Measurements from ENCODE around the gene DUXB. TPM values are rescaled to one million over a fixed set of nuclear protein-coding genes. Genes with fewer than 3 reads are reported as not detected.

The DUXB gene
- total RNA-seq, 4 donors from 2014 or later, result not detected

DNA sequence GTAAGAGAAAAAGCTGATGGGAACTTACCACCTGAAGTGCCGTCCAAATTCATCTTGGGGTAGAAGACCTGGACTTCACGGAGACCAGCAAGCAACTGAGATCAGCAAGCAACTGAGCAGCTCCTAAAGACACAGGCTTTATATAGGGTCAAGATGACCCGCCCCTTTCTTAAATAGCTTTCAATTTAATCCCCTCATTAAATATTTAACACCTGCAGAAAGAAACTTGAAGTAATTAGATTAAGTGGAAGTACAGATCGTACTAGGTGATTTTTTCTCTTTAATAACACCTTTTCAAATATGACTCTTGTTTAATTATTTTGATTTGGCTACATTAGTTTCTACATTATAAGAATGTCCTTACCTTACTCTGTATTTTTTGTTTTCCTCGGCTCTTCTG is 25.1 kb upstream of the DUXB start, which contains the start of gene CPHXL:
TSS of gene CPHXL (minus strand) at position 101 of the 400 bp plus-strand sequence. CDS start at position 53, 48 bp downstream.
- no peaks in the 10 kb centered on the region for H3K27me3 ChIP-seq
- WGBS, 2 donors, result 90 to 93% methylated on average over 5 of the region's 5 CpGs
- DNase-seq, result no peak
- no peak within 1 kb of the TSS for H3K27ac ChIP-seq
- intact Hi-C loops (cut with DNase I), result no loop called here
- TF ChIP-seq, protein P1, sequence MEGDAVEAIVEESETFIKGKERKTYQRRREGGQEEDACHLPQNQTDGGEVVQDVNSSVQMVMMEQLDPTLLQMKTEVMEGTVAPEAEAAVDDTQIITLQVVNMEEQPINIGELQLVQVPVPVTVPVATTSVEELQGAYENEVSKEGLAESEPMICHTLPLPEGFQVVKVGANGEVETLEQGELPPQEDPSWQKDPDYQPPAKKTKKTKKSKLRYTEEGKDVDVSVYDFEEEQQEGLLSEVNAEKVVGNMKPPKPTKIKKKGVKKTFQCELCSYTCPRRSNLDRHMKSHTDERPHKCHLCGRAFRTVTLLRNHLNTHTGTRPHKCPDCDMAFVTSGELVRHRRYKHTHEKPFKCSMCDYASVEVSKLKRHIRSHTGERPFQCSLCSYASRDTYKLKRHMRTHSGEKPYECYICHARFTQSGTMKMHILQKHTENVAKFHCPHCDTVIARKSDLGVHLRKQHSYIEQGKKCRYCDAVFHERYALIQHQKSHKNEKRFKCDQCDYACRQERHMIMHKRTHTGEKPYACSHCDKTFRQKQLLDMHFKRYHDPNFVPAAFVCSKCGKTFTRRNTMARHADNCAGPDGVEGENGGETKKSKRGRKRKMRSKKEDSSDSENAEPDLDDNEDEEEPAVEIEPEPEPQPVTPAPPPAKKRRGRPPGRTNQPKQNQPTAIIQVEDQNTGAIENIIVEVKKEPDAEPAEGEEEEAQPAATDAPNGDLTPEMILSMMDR (IDR thresholded peaks at IDR 0.05), result no peak
- no peak for TF ChIP-seq POLR2A (IDR thresholded peaks at IDR 0.05)
- H3K36me3 ChIP-seq, result no peaks in the 10 kb centered on the region
- no peaks in the 10 kb centered on the region for H3K9me3 ChIP-seq
- H3K4me1 ChIP-seq, result no peaks in the 10 kb centered on the region
- no peak within 1 kb of the TSS for H3K4me3 ChIP-seq (replicated peaks in 1 of 3)

DNA sequence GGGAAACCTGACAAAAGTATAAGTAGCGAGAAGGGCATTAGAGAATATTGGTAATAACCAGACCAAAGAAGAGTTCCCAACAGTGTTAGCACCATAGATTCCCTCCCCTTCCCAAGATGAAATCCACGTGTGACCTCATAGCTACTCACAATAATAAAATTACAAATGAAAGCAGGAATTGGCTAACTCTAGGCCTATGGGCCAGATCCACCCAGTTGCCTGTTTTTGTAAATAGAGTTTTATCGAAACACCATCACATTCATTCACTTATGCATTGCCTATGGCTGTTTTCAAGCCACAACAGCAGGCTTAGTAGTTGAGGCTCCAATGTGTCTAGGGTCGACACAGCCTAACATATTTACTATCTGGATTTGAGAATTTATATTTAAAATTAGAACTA is 17.2 kb upstream of the DUXB start:
- Histone ChIP-seq H3K9me3 (no peaks in the 10 kb centered on the region), H3K36me3 (no peaks in the 10 kb centered on the region), H3K4me3 (replicated peaks in 1 of 3) (no peak overlapping the region), H3K4me1 (no peaks in the 10 kb centered on the region), H3K27me3 (no peaks in the 10 kb centered on the region), H3K27ac (no peak overlapping the region)
- DNase-seq, result no peak
- intact Hi-C loops (cut with DNase I), result no loop called here
- 90 to 92% methylated on average over 4 of the region's 4 CpGs for WGBS, 2 donors
- TF ChIP-seq POLR2A (IDR thresholded peaks at IDR 0.05), result no peak
- TF ChIP-seq, protein P1 (IDR thresholded peaks at IDR 0.05), result no peak

DNA sequence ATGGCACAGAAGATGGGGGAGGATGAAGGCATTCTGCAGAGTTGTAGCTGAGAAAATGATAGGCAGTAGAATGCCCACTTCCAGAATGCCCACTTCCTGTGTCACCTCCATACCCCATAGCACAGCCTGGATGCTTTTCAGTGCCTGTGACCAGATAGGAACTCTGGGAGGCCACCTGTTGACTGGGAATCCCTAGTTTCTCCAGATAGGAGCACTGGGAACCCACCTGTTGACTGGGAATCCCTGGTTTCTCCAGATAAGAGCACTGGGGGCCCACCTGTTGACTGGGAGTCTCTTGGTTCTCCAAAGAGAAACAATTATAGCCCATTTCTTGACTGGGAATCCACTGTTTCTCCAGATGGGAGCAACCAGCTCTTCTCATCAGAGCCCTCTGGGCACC is 13.4 kb upstream of the DUXB start:
- intact Hi-C loops (cut with DNase I), result no loop called here
- H3K36me3 ChIP-seq, result no peaks in the 10 kb centered on the region
- no peak for DNase-seq
- no peak overlapping the region for H3K27ac ChIP-seq
- H3K27me3 ChIP-seq, result no peaks in the 10 kb centered on the region
- H3K9me3 ChIP-seq, result no peaks in the 10 kb centered on the region
- no peak overlapping the region for H3K4me3 ChIP-seq (replicated peaks in 1 of 3)
- H3K4me1 ChIP-seq, result no peaks in the 10 kb centered on the region
- TF ChIP-seq POLR2A (IDR thresholded peaks at IDR 0.05), result no peak
- TF ChIP-seq, protein P1 (IDR thresholded peaks at IDR 0.05), result no peak

DNA sequence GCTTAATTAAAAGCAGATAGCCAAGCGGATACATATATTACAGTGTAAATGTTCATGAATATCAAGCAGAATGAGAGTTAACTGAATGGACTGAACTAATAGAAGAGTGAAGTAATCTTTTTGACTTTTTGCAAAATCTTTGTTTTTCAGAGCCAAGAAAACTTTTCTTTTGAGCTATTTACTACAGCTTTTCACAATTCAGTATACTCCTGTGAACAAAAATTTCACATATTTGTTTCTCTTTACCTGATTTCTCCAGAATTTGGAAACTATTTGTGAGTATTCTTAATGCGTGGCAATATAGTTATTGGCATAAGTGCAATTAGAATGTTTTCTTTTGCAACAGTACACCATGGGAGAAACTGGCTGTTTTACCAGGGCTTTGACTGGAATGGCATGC is 9.1 kb upstream of the DUXB start:
- 95 to 97% methylated on average over 2 of the region's 2 CpGs for WGBS, 2 donors
- TF ChIP-seq, protein P1 (IDR thresholded peaks at IDR 0.05), result no peak
- no peak for TF ChIP-seq POLR2A (IDR thresholded peaks at IDR 0.05)
- intact Hi-C loops (cut with DNase I), result no loop called here

DNA sequence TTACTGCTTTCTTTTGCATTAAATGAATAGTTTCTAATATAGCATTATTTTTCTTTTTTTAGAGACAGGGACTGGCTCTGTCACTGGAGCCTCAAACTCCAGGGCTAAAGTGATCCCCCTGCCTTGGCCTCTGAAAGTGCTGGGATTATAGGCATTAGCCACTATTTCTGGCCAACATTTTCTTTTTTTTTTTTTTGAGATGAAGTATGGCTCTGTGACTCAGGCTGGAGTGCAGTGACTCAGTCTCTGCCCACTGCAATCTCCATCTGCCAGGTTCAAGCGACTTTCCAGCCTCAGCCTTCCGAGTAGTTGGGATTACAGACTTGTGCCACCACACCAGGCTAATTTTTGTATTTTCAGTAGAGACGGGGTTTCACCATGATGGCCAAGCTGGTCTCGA is 2.0 kb upstream of the DUXB start:
- H3K4me3 ChIP-seq (replicated peaks in 1 of 3), result no peak overlapping the region
- TF ChIP-seq, protein P1 (IDR thresholded peaks at IDR 0.05), result no peak
- no peak for TF ChIP-seq POLR2A (IDR thresholded peaks at IDR 0.05)
- intact Hi-C loops (cut with DNase I), result no loop called here
- H3K9me3 ChIP-seq, result no peaks in the 10 kb centered on the region
- no peak for DNase-seq
- H3K27ac ChIP-seq, result no peak overlapping the region
- 90 to 92% methylated on average over 4 of the region's 4 CpGs for WGBS, 2 donors
- no peaks in the 10 kb centered on the region for H3K4me1 ChIP-seq
- no peaks in the 10 kb centered on the region for H3K36me3 ChIP-seq
- H3K27me3 ChIP-seq, result no peaks in the 10 kb centered on the region

More for the DNA sequence above, 9.1 kb upstream of the DUXB start:
- Histone ChIP-seq H3K4me1 (no peaks in the 10 kb centered on the region), H3K4me3 (replicated peaks in 1 of 3) (no peak overlapping the region), H3K27ac (no peak overlapping the region), H3K36me3 (no peaks in the 10 kb centered on the region), H3K27me3 (no peaks in the 10 kb centered on the region), H3K9me3 (no peaks in the 10 kb centered on the region)
- no peak for DNase-seq

Data from thyroid gland (tissue), 4 donors.